ENCODE results near the gene B4GALNT1. TPM values are rescaled to one million over a fixed set of nuclear protein-coding genes. Genes with fewer than 3 reads are reported as not detected.
"Not testable (repeated sequence)": the region's sequence is repeated elsewhere in the genome, so short reads cannot be mapped to it uniquely, and the experiment has no call there.

Gene B4GALNT1
- total RNA-seq, 1 donor from 2014 or later = 1.7 TPM

- no peak for DNase-seq
These were observed 24.9 kb downstream of the B4GALNT1 start for GRCh38 chr12:57607958-57608663.

- DNase-seq = no peak
These were observed 26.2 kb downstream of the B4GALNT1 start for GRCh38 chr12:57606821-57607220.

- no peak for DNase-seq
These were observed 26.6 kb downstream of the B4GALNT1 start for GRCh38 chr12:57606399-57606798.

GRCh38 chr12:57605811-57606311 is 27.1 kb downstream of the B4GALNT1 start:
- no peak for DNase-seq

GRCh38 chr12:57604992-57605810 is 27.8 kb downstream of the B4GALNT1 start:
- DNase-seq = no peak

- no peak for DNase-seq
These were observed 28.5 kb downstream of the B4GALNT1 start, which contains the start of gene DTX3 for GRCh38 chr12:57604454-57604991. TSS of gene DTX3 (plus strand) at chr12:57604824. CDS start at chr12:57606518, 1,694 bp downstream.

GRCh38 chr12:57603815-57604453 is 29.1 kb downstream of the B4GALNT1 start:
- peak; percentile 56 for DNase-seq

- DNase-seq = no peak
These were observed 29.7 kb downstream of the B4GALNT1 start for GRCh38 chr12:57603324-57603723.

GRCh38 chr12:57602544-57602943 is 30.5 kb downstream of the B4GALNT1 start:
- no peak for DNase-seq

- no peak for DNase-seq
These were observed 32.6 kb downstream of the B4GALNT1 start for GRCh38 chr12:57600395-57600794.

- DNase-seq = no peak
These were observed 39.8 kb downstream of the B4GALNT1 start for GRCh38 chr12:57593187-57593586.

GRCh38 chr12:57592551-57593165 is 40.3 kb downstream of the B4GALNT1 start:
- no peak for DNase-seq

- DNase-seq = no peak
These were observed 41.1 kb downstream of the B4GALNT1 start for GRCh38 chr12:57591782-57592325.

GRCh38 chr12:57590864-57591781 is 41.9 kb downstream of the B4GALNT1 start, which contains the start of gene PIP4K2C:
TSS of gene PIP4K2C (plus strand) at chr12:57591192. CDS start at chr12:57591290, 98 bp downstream.
- no peak for DNase-seq

GRCh38 chr12:57590479-57590863 is 42.5 kb downstream of the B4GALNT1 start:
- no peak for DNase-seq

GRCh38 chr12:57588951-57589610 is 43.9 kb downstream of the B4GALNT1 start:
- not testable (repeated sequence) for DNase-seq

GRCh38 chr12:57586832-57587429 is 46.1 kb downstream of the B4GALNT1 start:
- no peak for DNase-seq

GRCh38 chr12:57586128-57586527 is 46.9 kb downstream of the B4GALNT1 start:
- DNase-seq = no peak

- no peak for DNase-seq
These were observed 47.8 kb downstream of the B4GALNT1 start for GRCh38 chr12:57585156-57585555.
